H1 (cell line): ENCODE results near the gene AMN1. TPM values are rescaled to one million over a fixed set of nuclear protein-coding genes. Genes with fewer than 3 reads are reported as not detected.
"Not testable (repeated sequence)": the region's sequence is repeated elsewhere in the genome, so short reads cannot be mapped to it uniquely, and the experiment has no call there.

Experiments used
- CTCF ChIA-PET: fragments of 300-600 bp; sonication (Branson Sonifier 250); formaldehyde crosslinking; loops from one replicate; lab custom pipeline; 2021; ENCODE audit not compliant: partially characterized antibody; lab: Charles Lee
- POLR2A ChIA-PET: fragments of 300-600 bp; sonication (Branson Sonifier 250); formaldehyde crosslinking; loops from one replicate; lab custom pipeline; 2021; ENCODE audit warnings: inconsistent platforms; ENCODE audit not compliant: partially characterized antibody; lab: Charles Lee
- DNase-seq, 2 experiments: peaks; one replicate each; pipeline versions ENCODE4 v3.0.0 to v3.0.0-alpha.2; 2010 to 2022; ENCODE audit warnings: low spot score in 2 of 2, low read depth in 1 of 2, mixed read lengths in 1 of 2
- FAIRE-seq: peaks from 2 replicates; lab custom pipeline; 2011; peaks lifted over from hg19 to GRCh38; lab: Jason Lieb, UNC
- H2AFZ ChIP-seq: 2 replicates; pipeline ENCODE4 v1.8.1; 2012; ENCODE audit warnings: low read length, inconsistent platforms
- H2AK5ac ChIP-seq: 2 replicates; pipeline ENCODE4 v1.6.1; 2013; ENCODE audit warnings: low read depth, low read length
- H2BK120ac ChIP-seq: replicated peaks from 2 replicates; pipeline ENCODE3; 2013; ENCODE audit warnings: low read depth, low read length, inconsistent platforms
- H2BK12ac ChIP-seq: 2 replicates; pipeline ENCODE4 v1.6.1; 2013; ENCODE audit warnings: low read depth, low read length
- H2BK15ac ChIP-seq: 2 replicates; pipeline ENCODE4 v1.6.1; 2013; ENCODE audit warnings: low read length
- H2BK20ac ChIP-seq: 2 replicates; pipeline ENCODE4 v1.6.1; 2013; ENCODE audit warnings: low read length
- H2BK5ac ChIP-seq: 2 replicates; pipeline ENCODE4 v1.6.1; 2013; ENCODE audit warnings: low read depth, low read length
- H3K14ac ChIP-seq: 2 replicates; pipeline ENCODE4 v1.6.1; 2013; ENCODE audit warnings: inconsistent platforms; ENCODE audit not compliant: insufficient read length
- H3K18ac ChIP-seq: 2 replicates; pipeline ENCODE4 v1.6.1; 2013; ENCODE audit warnings: low read length; ENCODE audit errors: extremely low read depth
- H3K23ac ChIP-seq: 2 replicates; pipeline ENCODE4 v1.6.1; 2013; ENCODE audit warnings: inconsistent platforms; ENCODE audit not compliant: insufficient read length
- H3K23me2 ChIP-seq: 2 replicates; pipeline ENCODE4 v1.6.1; 2013; ENCODE audit warnings: low read depth, low read length
- H3K27ac ChIP-seq: 2 replicates; pipeline ENCODE4 v1.6.1; 2011; ENCODE audit warnings: low read depth, low read length, inconsistent platforms
- H3K27me3 ChIP-seq, 4 experiments: replicated peaks in 1 of 4; 1 replicate in 1 of 4; 2 replicates in 3 of 4; pipeline versions ENCODE4 v1.6.1 to v1.8.1; 2011 to 2013; ENCODE audit warnings: low read length in 3 of 4, mild to moderate bottlenecking in 3 of 4, inconsistent platforms in 2 of 4, mixed read lengths in 2 of 4, moderate library complexity in 1 of 4; ENCODE audit not compliant: control insufficient read depth in 3 of 4, insufficient read depth in 3 of 4; ENCODE audit errors: extremely low read depth in 1 of 4
- H3K36me3 ChIP-seq, 4 experiments: 2 replicates each; pipeline versions ENCODE4 v1.6.1 to v1.8.1; 2011 to 2013; ENCODE audit warnings: mild to moderate bottlenecking in 4 of 4, low read length in 3 of 4, moderate library complexity in 2 of 4, control low read depth in 1 of 4, inconsistent platforms in 1 of 4; ENCODE audit not compliant: insufficient read depth in 4 of 4, control insufficient read depth in 2 of 4
- H3K4ac ChIP-seq: replicated peaks from 2 replicates; pipeline ENCODE3; 2013; ENCODE audit warnings: low read length, low read depth, mixed read lengths, inconsistent platforms; ENCODE audit not compliant: insufficient read length
- H3K4me1 ChIP-seq, 4 experiments: replicated peaks in 1 of 4; 1 replicate in 1 of 4; 2 replicates in 3 of 4; pipeline versions ENCODE4 v1.6.1 to v1.8.1; 2011 to 2013; ENCODE audit warnings: low read length in 3 of 4, inconsistent platforms in 2 of 4, mixed read lengths in 1 of 4; ENCODE audit not compliant: insufficient read depth in 4 of 4, control insufficient read depth in 3 of 4
- H3K4me2 ChIP-seq, 2 experiments: 2 replicates each; pipeline versions ENCODE4 v1.6.1 to v1.8.1; 2011 to 2013; ENCODE audit warnings: low read depth in 2 of 2, low read length in 2 of 2, control low read depth in 1 of 2, inconsistent platforms in 1 of 2, mild to moderate bottlenecking in 1 of 2; ENCODE audit not compliant: insufficient read depth in 1 of 2
- H3K4me3 ChIP-seq, 4 experiments: fragments of 200-600, 300-600 bp in 1 of 4; sonication (generic), shearing (Covaris generic), sonication (Bioruptor Twin) in 1 of 4; 2 replicates each; pipeline versions ENCODE4 v1.5.1 to v1.8.1; 2011 to 2016; ENCODE audit warnings: low read length in 4 of 4, low read depth in 3 of 4, control low read depth in 2 of 4, inconsistent platforms in 2 of 4, mild to moderate bottlenecking in 2 of 4, mixed read lengths in 1 of 4, moderate library complexity in 1 of 4; ENCODE audit not compliant: insufficient read depth in 2 of 4; ENCODE audit errors: extremely low read depth in 1 of 4
- H3K56ac ChIP-seq: replicated peaks from 2 replicates; pipeline ENCODE3; 2013; ENCODE audit warnings: low read depth, mild to moderate bottlenecking, mixed read lengths, low read length, inconsistent platforms; ENCODE audit not compliant: insufficient read length
- H3K79me1 ChIP-seq: 2 replicates; pipeline ENCODE4 v1.6.1; 2013; ENCODE audit warnings: low read depth, low read length, control low read depth
- H3K79me2 ChIP-seq, 2 experiments: 2 replicates each; pipeline versions ENCODE4 v1.6.1 to v1.8.1; 2012 to 2013; ENCODE audit warnings: low read length in 2 of 2, mild to moderate bottlenecking in 2 of 2, inconsistent platforms in 1 of 2; ENCODE audit not compliant: insufficient read depth in 2 of 2, control insufficient read depth in 1 of 2
- H3K9ac ChIP-seq, 4 experiments: replicated peaks in 1 of 4; 1 replicate in 1 of 4; 2 replicates in 3 of 4; pipeline versions ENCODE4 v1.6.1 to v1.8.1; 2011 to 2013; ENCODE audit warnings: low read depth in 3 of 4, low read length in 3 of 4, control low read depth in 2 of 4, mild to moderate bottlenecking in 2 of 4, moderate library complexity in 2 of 4, inconsistent platforms in 1 of 4; ENCODE audit errors: extremely low read depth in 1 of 4
- H3K9me3 ChIP-seq, 2 experiments: 2 replicates each; pipeline versions ENCODE4 v1.6.1 to v1.8.1; 2012 to 2013; ENCODE audit warnings: mild to moderate bottlenecking in 2 of 2, moderate library complexity in 2 of 2, control low read depth in 1 of 2, inconsistent platforms in 1 of 2, low read depth in 1 of 2, low read length in 1 of 2, mixed read lengths in 1 of 2; ENCODE audit not compliant: insufficient read depth in 2 of 2
- H4K20me1 ChIP-seq, 2 experiments: replicated peaks in 1 of 2; 2 replicates each; pipeline versions ENCODE3 to v1.8.1; 2011 to 2013; ENCODE audit warnings: inconsistent platforms in 2 of 2, low read length in 2 of 2, mild to moderate bottlenecking in 1 of 2; ENCODE audit not compliant: insufficient read depth in 2 of 2, control insufficient read depth in 1 of 2
- H4K5ac ChIP-seq: 2 replicates; pipeline ENCODE4 v1.6.1; 2013; ENCODE audit warnings: low read length, low read depth, mixed read lengths, inconsistent platforms; ENCODE audit not compliant: insufficient read length
- H4K8ac ChIP-seq: 2 replicates; pipeline ENCODE4 v1.8.0; 2013; ENCODE audit warnings: mild to moderate bottlenecking, moderate library complexity, low read length, inconsistent platforms; ENCODE audit not compliant: insufficient read depth; ENCODE audit errors: extremely low read depth
- H4K91ac ChIP-seq: replicated peaks from 2 replicates; pipeline ENCODE3; 2013; ENCODE audit warnings: low read length, mixed read lengths, inconsistent platforms; ENCODE audit not compliant: insufficient read length
- WGBS, 2 experiments: shearing (Covaris generic) in 1 of 2; methylation state at CpG; one replicate each; pipeline versions ENCODE4 v1.1.6 to v1.1.7; 2013 to 2015; ENCODE audit warnings: low lambda C conversion rate in 2 of 2, mixed read lengths in 2 of 2, inconsistent platforms in 1 of 2, low coverage in 1 of 2, missing lambda C conversion rate in 1 of 2; ENCODE audit not compliant: insufficient replicate concordance in 2 of 2, insufficient coverage in 1 of 2, insufficient read length in 1 of 2; ENCODE audit errors: extremely low coverage in 1 of 2, missing lambda C conversion rate in 1 of 2; 5-methylcytosine and 5-hydroxymethylcytosine counted together
- polyA plus RNA-seq, 7 experiments: library from polyadenylated mRNA; depleted of rRNA in 3 of 7; stranded (reverse) in 5 of 7; unstranded in 2 of 7; fragments of >200 nt in 5 of 7; fragments of 200-250 nt in 2 of 7; gene quantifications; 1 replicate in 5 of 7; 2 replicates in 1 of 7; 4 replicates in 1 of 7; pipeline versions ENCODE4 v1.2.1 to v1.2.3, GENCODE V29; 2011 to 2013; ENCODE audit warnings: missing spikeins in 2 of 7, mixed read lengths in 2 of 7
- total RNA-seq: library from RNA; stranded (reverse); fragmentation: NEBNext Ultra II Directional; extraction: Animal tissue kit (Norgen Biotek cat#: 25700); gene quantifications from 2 replicates; pipeline ENCODE4 v1.2.1, GENCODE V29; 2021

The AMN1 gene
- total and polyA plus RNA-seq, 2 of the 8 experiments (the other 6 are each of a cell fraction or from before 2014, with no cell fraction given), result 7.5 to 13.8 TPM

DNA sequence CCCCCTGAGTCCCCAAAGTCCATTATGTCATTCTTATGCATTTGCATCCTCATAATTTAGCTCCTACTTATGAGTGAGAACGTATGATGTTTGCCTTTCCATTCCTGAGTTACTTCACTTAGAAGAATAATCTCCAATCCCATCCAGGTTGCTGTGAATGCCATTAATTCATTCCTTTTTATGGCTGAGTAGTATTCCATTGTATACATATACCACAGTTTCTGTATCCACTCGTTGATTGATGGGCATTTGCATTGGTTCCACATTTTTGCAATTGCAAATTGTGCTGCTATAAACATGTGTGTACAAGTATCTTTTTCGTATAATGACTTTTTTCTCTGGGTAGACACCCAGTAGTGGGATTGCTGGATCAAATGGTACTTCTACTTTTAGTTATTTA, 38.9 kb downstream of the AMN1 start:
- H4K91ac ChIP-seq, H2AK5ac ChIP-seq, H3K18ac ChIP-seq, H4K5ac ChIP-seq, H2BK12ac ChIP-seq, DNase-seq, H3K4me3 ChIP-seq, H3K27me3 ChIP-seq, H3K79me1 ChIP-seq, H2BK15ac ChIP-seq, H2BK20ac ChIP-seq, H3K23me2 ChIP-seq, H2BK120ac ChIP-seq, H3K79me2 ChIP-seq, H2AFZ ChIP-seq, H4K20me1 ChIP-seq, H3K9ac ChIP-seq, CTCF ChIA-PET, H3K23ac ChIP-seq, H3K14ac ChIP-seq, H3K36me3 ChIP-seq, H3K56ac ChIP-seq, H3K4ac ChIP-seq, H3K4me2 ChIP-seq, H3K27ac ChIP-seq, FAIRE-seq, H2BK5ac ChIP-seq, H3K9me3 ChIP-seq, H4K8ac ChIP-seq, H3K4me1 ChIP-seq, POLR2A ChIA-PET: not testable (repeated sequence)
- WGBS, 2 experiments, result 82% methylated on average over 3 of the region's 3 CpGs; no CpG with 5 or more reads in 1 of the 2 experiments
